GM12873 (cell line): ENCODE results near the gene RAPGEF6.

Experiments used
- CTCF ChIP-seq: IDR thresholded peaks from 2 replicates; pipeline ENCODE4 v1.5.1; 2012; ENCODE audit warnings: low read depth, mild to moderate bottlenecking, moderate library complexity, low read length, control low read depth; ENCODE audit not compliant: insufficient read depth; ENCODE audit errors: missing control alignments

Gene RAPGEF6

GRCh38 chr5:131677115-131677514 lies 42.1 kb upstream of the RAPGEF6 start:
- no peak for TF ChIP-seq CTCF

GRCh38 chr5:131672776-131673175 lies 37.7 kb upstream of the RAPGEF6 start:
- TF ChIP-seq CTCF: no peak

- no peak for TF ChIP-seq CTCF
These were observed 37.1 kb upstream of the RAPGEF6 start for GRCh38 chr5:131671994-131672655.

- TF ChIP-seq CTCF: no peak
These were observed 36.4 kb upstream of the RAPGEF6 start for GRCh38 chr5:131671409-131671808.

GRCh38 chr5:131664929-131665328 lies 29.9 kb upstream of the RAPGEF6 start:
- no peak for TF ChIP-seq CTCF

GRCh38 chr5:131661933-131662332 lies 26.9 kb upstream of the RAPGEF6 start:
- TF ChIP-seq CTCF: no peak

GRCh38 chr5:131659841-131660240 lies 24.8 kb upstream of the RAPGEF6 start:
- no peak for TF ChIP-seq CTCF
